Stomach (tissue), 9 donors: ENCODE measurements around the gene CTNNA3. TPM values are rescaled to one million over a fixed set of nuclear protein-coding genes. Genes with fewer than 3 reads are reported as not detected.

Source experiments
- DNase-seq, 2 donors: peaks; one replicate each; pipeline versions ENCODE4 v3.0.0 to v3.0.0-alpha.2; 2013 to 2019
- H3K27ac ChIP-seq, 5 donors: fragments of 200-600 bp in 4 of 5; sonication (generic) in 4 of 5; one replicate each; pipeline ENCODE4 v1.5.1; 2013 to 2019; ENCODE audit warnings: mild to moderate bottlenecking in 1 of 5, moderate library complexity in 1 of 5
- H3K27me3 ChIP-seq, 3 donors: fragments of 200-600 bp; sonication (generic); one replicate each; pipeline ENCODE4 v1.5.1; 2017 to 2019; ENCODE audit warnings: mixed run types in 1 of 3
- H3K36me3 ChIP-seq, 4 donors: fragments of 200-600 bp; sonication (generic); 1 replicate in 3 of 4; 2 replicates in 1 of 4; pipeline ENCODE4 v1.5.1; 2016 to 2019
- H3K4me1 ChIP-seq, 4 donors: fragments of 200-600 bp; sonication (generic); one replicate each; pipeline ENCODE4 v1.5.1; 2016 to 2019
- H3K4me3 ChIP-seq, 4 donors: fragments of 200-600 bp; sonication (generic) in 3 of 4; one replicate each; pipeline ENCODE4 v1.5.1; 2016 to 2019; ENCODE audit warnings: mild to moderate bottlenecking in 1 of 4
- H3K9me3 ChIP-seq, 4 donors: fragments of 200-600 bp; sonication (generic); one replicate each; pipeline ENCODE4 v1.5.1; 2016 to 2019
- CTCF ChIP-seq, 7 experiments: fragments of 450-650 bp in 4 of 7; fragments of 200-600 bp in 3 of 7; sonication (generic) in 3 of 7; IDR thresholded peaks; one replicate each; pipeline ENCODE4 v1.5.1; 2016 to 2019; ENCODE audit warnings: antibody characterized with exemption in 7 of 7, control low read depth in 2 of 7, mild to moderate bottlenecking in 1 of 7
- EP300 ChIP-seq: sonication (generic); formaldehyde crosslinking; IDR thresholded peaks from one replicate; pipeline ENCODE4 v1.6.1; 2017; ENCODE audit warnings: antibody characterized with exemption
- POLR2A ChIP-seq, 4 donors: fragments of 450-650 bp; IDR thresholded peaks; one replicate each; pipeline ENCODE4 v1.6.1; 2016; ENCODE audit warnings: antibody characterized with exemption in 4 of 4, control low read depth in 2 of 4, mild to moderate bottlenecking in 1 of 4, moderate library complexity in 1 of 4
- POLR2AphosphoS5 ChIP-seq, 3 donors: sonication (generic); formaldehyde crosslinking; IDR thresholded peaks; one replicate each; pipeline ENCODE4 v1.6.1; 2016; ENCODE audit warnings: antibody characterized with exemption in 3 of 3
- WGBS, 5 donors: extraction: QIAGEN DNeasy Blood & Tissue Kit in 3 of 5; methylation state at CpG; one replicate each; pipeline versions ENCODE4 v1.1.5 to v1.1.7; 2013 to 2018; 5-methylcytosine and 5-hydroxymethylcytosine counted together
- intact Hi-C: fragments of 100-400 bp; cut with DNase I; formaldehyde crosslinking; loops from one replicate; pipeline ENCODE4 v1.15.1; 2023; ENCODE audit warnings: low total_unique reads
- polyA plus RNA-seq, 3 donors: library from polyadenylated mRNA; stranded (reverse); fragments of 200-250 nt; gene quantifications; one replicate each; pipeline ENCODE4 v1.2.3, GENCODE V29; 2013
- total RNA-seq, 5 donors: library from RNA; depleted of rRNA; stranded (reverse); fragments of >200 nt; gene quantifications; one replicate each; pipeline versions ENCODE4 v1.1.0 to v1.2.3, GENCODE V29; 2014 to 2016
- donor health status: healthy with polysubstance abuse.
- donor health status: Bipolar disorder and iron deficiency.
- donor health status: healthy.

CTNNA3 gene
- total and polyA plus RNA-seq, 8 donors: 0.14 to 46.1 (median 12.9) TPM; not detected in 2

- no peak for DNase-seq
- no peaks in the 10 kb centered on the region for H3K27me3 ChIP-seq
- no peak for TF ChIP-seq CTCF (IDR thresholded peaks at IDR 0.05)
- TF ChIP-seq POLR2A (IDR thresholded peaks at IDR 0.05): no peak
- TF ChIP-seq POLR2AphosphoS5 (IDR thresholded peaks at IDR 0.05): no peak
- no peak for TF ChIP-seq EP300
- WGBS, 5 donors: 78 to 94% (median 82%) methylated on average over 1 of the region's 1 CpG
- peaks cover 0 to 10% (median 0%) of the 10 kb centered on the region in 4 donors for H3K9me3 ChIP-seq
- no peak overlapping the region for H3K27ac ChIP-seq
- intact Hi-C loops: no loop called here
- H3K36me3 ChIP-seq: no peaks in the 10 kb centered on the region
- H3K4me3 ChIP-seq: no peak overlapping the region
- no peaks in the 10 kb centered on the region for H3K4me1 ChIP-seq
Observed at GRCh38 chr10:66457629-66458028, 1238.4 kb downstream of the CTNNA3 start.

GRCh38 chr10:66455304-66455703, 1240.7 kb downstream of the CTNNA3 start:
- WGBS, 5 donors: 56 to 71% (median 62%) methylated on average over 2 of the region's 2 CpGs
- Histone ChIP-seq H3K9me3 (peaks cover 0 to 10% (median 0%) of the 10 kb centered on the region in 4 donors), H3K4me1 (no peaks in the 10 kb centered on the region), H3K4me3 (no peak overlapping the region), H3K27ac (no peak overlapping the region), H3K27me3 (no peaks in the 10 kb centered on the region), H3K36me3 (no peaks in the 10 kb centered on the region)
- DNase-seq: no peak
- no peak for TF ChIP-seq EP300
- TF ChIP-seq CTCF (IDR thresholded peaks at IDR 0.05): no peak
- no peak for TF ChIP-seq POLR2A (IDR thresholded peaks at IDR 0.05)
- TF ChIP-seq POLR2AphosphoS5 (IDR thresholded peaks at IDR 0.05): no peak
- intact Hi-C loops: no loop called here

- 5 to 27% (median 14%) methylated on average over 1 of the region's 1 CpG for WGBS, 5 donors
Observed at GRCh38 chr10:66440568-66440967, 1255.4 kb downstream of the CTNNA3 start.

GRCh38 chr10:66414943-66415342, 1281.1 kb downstream of the CTNNA3 start:
- Histone ChIP-seq H3K4me1 (no peaks in the 10 kb centered on the region), H3K4me3 (no peak overlapping the region), H3K36me3 (no peaks in the 10 kb centered on the region), H3K27ac (no peak overlapping the region), H3K27me3 (no peaks in the 10 kb centered on the region), H3K9me3 (peaks cover 0 to 15% (median 0%) of the 10 kb centered on the region in 4 donors)
- 73 to 90% (median 76%) methylated on average over 2 of the region's 2 CpGs for WGBS, 5 donors
- intact Hi-C loops: no loop called here
- no peak for TF ChIP-seq POLR2AphosphoS5 (IDR thresholded peaks at IDR 0.05)
- no peak for TF ChIP-seq POLR2A (IDR thresholded peaks at IDR 0.05)
- TF ChIP-seq CTCF (IDR thresholded peaks at IDR 0.05): no peak
- TF ChIP-seq EP300: no peak
- DNase-seq: no peak

More at GRCh38 chr10:66440568-66440967, 1255.4 kb downstream of the CTNNA3 start:
- H3K4me1 ChIP-seq: no peaks in the 10 kb centered on the region
- no peak overlapping the region for H3K27ac ChIP-seq
- no peaks in the 10 kb centered on the region for H3K27me3 ChIP-seq
- peaks cover 0 to 11% (median 0%) of the 10 kb centered on the region in 4 donors for H3K9me3 ChIP-seq
- no peak for DNase-seq
- H3K4me3 ChIP-seq: no peak overlapping the region
- no peaks in the 10 kb centered on the region for H3K36me3 ChIP-seq
- intact Hi-C loops: no loop called here
- TF ChIP-seq CTCF (IDR thresholded peaks at IDR 0.05) (no peak), POLR2A (IDR thresholded peaks at IDR 0.05) (no peak), POLR2AphosphoS5 (IDR thresholded peaks at IDR 0.05) (no peak), EP300 (no peak)
